ENCODE results near the gene TNK1.

DNA sequence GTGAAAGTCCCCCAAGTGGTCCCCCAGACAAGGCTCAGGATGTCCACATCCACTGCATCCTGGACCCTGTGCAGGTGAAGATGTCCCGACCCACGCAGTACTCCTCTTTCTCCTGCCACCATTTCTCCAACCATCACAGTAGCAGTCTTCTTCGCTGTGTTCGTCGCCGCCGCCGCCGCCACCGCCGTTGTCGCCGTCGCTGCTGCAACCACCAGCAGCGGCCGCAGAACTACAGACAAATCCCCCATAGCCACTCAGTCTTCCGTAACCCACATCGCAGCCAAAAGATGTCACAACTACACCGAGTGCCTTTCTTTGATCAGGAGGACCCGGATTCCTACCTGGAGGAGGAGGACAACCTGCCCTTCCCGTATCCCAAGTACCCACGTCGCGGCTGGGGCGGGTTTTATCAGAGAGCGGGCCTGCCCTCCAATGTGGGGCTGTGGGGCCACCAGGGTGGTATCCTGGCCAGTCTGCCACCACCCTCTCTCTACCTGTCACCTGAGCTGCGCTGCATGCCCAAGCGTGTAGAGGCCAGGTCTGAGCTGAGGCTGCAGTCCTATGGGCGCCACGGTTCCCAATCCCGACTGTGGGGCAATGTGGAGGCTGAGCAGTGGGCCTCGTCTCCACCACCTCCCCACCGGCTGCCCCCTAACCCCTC lies 45.4 kb downstream of the TNK1 start:
- TF ChIP-seq POLR2A (IDR thresholded peaks at IDR 0.05) (no peak), POLR2AphosphoS5 (IDR thresholded peaks at IDR 0.05) (no peak)
- TF ChIP-seq, protein P1, sequence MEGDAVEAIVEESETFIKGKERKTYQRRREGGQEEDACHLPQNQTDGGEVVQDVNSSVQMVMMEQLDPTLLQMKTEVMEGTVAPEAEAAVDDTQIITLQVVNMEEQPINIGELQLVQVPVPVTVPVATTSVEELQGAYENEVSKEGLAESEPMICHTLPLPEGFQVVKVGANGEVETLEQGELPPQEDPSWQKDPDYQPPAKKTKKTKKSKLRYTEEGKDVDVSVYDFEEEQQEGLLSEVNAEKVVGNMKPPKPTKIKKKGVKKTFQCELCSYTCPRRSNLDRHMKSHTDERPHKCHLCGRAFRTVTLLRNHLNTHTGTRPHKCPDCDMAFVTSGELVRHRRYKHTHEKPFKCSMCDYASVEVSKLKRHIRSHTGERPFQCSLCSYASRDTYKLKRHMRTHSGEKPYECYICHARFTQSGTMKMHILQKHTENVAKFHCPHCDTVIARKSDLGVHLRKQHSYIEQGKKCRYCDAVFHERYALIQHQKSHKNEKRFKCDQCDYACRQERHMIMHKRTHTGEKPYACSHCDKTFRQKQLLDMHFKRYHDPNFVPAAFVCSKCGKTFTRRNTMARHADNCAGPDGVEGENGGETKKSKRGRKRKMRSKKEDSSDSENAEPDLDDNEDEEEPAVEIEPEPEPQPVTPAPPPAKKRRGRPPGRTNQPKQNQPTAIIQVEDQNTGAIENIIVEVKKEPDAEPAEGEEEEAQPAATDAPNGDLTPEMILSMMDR (IDR thresholded peaks at IDR 0.05): no peak

All from suprapubic skin (tissue), 4 donors.